ENCODE data around the gene CTNNA2.

The CTNNA2 gene

GRCh38 chr2:79715338-79715737 is 202.5 kb downstream of the CTNNA2 start:
- H3K27me3 Mint-ChIP-seq: no peaks in the 10 kb centered on the region
- ATAC-seq: no peak
- no peak overlapping the region for H3K27ac Mint-ChIP-seq
- H3K9me3 Mint-ChIP-seq: peaks cover 2% of the 10 kb centered on the region
- no peaks in the 10 kb centered on the region for H3K4me1 Mint-ChIP-seq
- no peak overlapping the region for H3K4me3 Mint-ChIP-seq
- H3K36me3 Mint-ChIP-seq: no peaks in the 10 kb centered on the region

- H3K4me3 Mint-ChIP-seq: no peak overlapping the region
- H3K4me1 Mint-ChIP-seq: no peaks in the 10 kb centered on the region
- no peak for ATAC-seq
These were observed 203.4 kb downstream of the CTNNA2 start for GRCh38 chr2:79716266-79716665.

GRCh38 chr2:79717364-79718007 is 204.6 kb downstream of the CTNNA2 start:
- no peak overlapping the region for H3K4me3 Mint-ChIP-seq
- no peaks in the 10 kb centered on the region for H3K4me1 Mint-ChIP-seq
- H3K36me3 Mint-ChIP-seq: no peaks in the 10 kb centered on the region
- ATAC-seq: no peak
- H3K27ac Mint-ChIP-seq: no peak overlapping the region
- no peaks in the 10 kb centered on the region for H3K27me3 Mint-ChIP-seq
- H3K9me3 Mint-ChIP-seq: peaks cover 2% of the 10 kb centered on the region

More at GRCh38 chr2:79716266-79716665, 203.4 kb downstream of the CTNNA2 start:
- Mint-ChIP-seq H3K36me3 (no peaks in the 10 kb centered on the region), H3K9me3 (peaks cover 2% of the 10 kb centered on the region), H3K27ac (no peak overlapping the region), H3K27me3 (no peaks in the 10 kb centered on the region)

GRCh38 chr2:79721061-79721460 is 208.2 kb downstream of the CTNNA2 start:
- ATAC-seq: no peak
- no peak overlapping the region for H3K27ac Mint-ChIP-seq

DNA sequence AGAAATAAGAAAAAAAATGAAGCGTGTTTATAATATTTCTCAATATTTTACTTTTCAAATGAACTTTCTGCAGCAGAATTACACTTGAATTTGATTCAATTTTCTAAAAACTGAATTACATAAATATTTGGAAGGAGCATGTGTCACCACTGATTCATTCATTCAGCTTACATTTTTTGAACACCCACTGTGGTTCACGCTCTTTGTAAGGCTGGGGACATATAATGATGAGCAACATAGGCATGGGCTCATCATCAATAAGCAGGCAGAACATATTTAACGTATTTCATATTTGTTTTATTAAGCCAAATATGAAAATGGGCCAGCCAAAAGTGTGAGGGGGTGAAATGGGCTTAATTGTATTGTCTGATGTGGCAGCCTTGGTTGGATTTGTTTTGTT is 209.1 kb downstream of the CTNNA2 start:
- Mint-ChIP-seq H3K9me3 (no peaks in the 10 kb centered on the region), H3K4me3 (no peak overlapping the region)

More at GRCh38 chr2:79721061-79721460, 208.2 kb downstream of the CTNNA2 start:
- Mint-ChIP-seq H3K4me1 (no peaks in the 10 kb centered on the region), H3K27me3 (no peaks in the 10 kb centered on the region), H3K4me3 (no peak overlapping the region), H3K9me3 (no peaks in the 10 kb centered on the region), H3K36me3 (no peaks in the 10 kb centered on the region)

GRCh38 chr2:79723830-79724229 is 211.0 kb downstream of the CTNNA2 start:
- Mint-ChIP-seq H3K4me1 (no peaks in the 10 kb centered on the region), H3K9me3 (no peaks in the 10 kb centered on the region), H3K4me3 (no peak overlapping the region), H3K27me3 (no peaks in the 10 kb centered on the region), H3K36me3 (no peaks in the 10 kb centered on the region), H3K27ac (no peak overlapping the region)
- ATAC-seq: no peak

More for the DNA sequence above, 209.1 kb downstream of the CTNNA2 start:
- H3K27me3 Mint-ChIP-seq: no peaks in the 10 kb centered on the region
- H3K36me3 Mint-ChIP-seq: no peaks in the 10 kb centered on the region
- no peak overlapping the region for H3K27ac Mint-ChIP-seq
- no peak for ATAC-seq
- H3K4me1 Mint-ChIP-seq: no peaks in the 10 kb centered on the region

DNA sequence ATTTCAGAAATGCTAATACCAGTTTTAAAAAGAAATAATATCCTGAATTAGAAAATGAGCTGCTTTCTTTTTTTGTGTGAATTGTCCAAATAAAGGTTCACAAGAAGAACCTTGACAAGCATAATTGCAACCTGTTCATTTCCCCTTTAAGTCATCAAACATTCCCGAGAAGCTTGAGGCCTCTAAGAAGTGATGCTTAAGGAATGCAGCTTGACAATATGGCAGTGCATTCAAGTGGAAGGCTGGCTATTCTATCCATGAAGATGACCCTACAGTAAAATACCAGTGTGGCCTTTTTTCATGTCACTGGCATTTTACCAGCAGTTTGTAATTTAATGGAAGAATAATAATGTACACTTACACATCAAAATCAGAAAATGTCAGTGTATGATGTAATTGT is 216.7 kb downstream of the CTNNA2 start:
- Mint-ChIP-seq H3K4me3 (no peak overlapping the region), H3K9me3 (no peaks in the 10 kb centered on the region), H3K36me3 (no peaks in the 10 kb centered on the region), H3K4me1 (no peaks in the 10 kb centered on the region), H3K27ac (no peak overlapping the region), H3K27me3 (no peaks in the 10 kb centered on the region)
- ATAC-seq: no peak

GRCh38 chr2:79734518-79734917 is 221.7 kb downstream of the CTNNA2 start:
- Mint-ChIP-seq H3K27ac (no peak overlapping the region), H3K9me3 (peaks cover 3% of the 10 kb centered on the region), H3K4me3 (no peak overlapping the region), H3K27me3 (no peaks in the 10 kb centered on the region), H3K4me1 (no peaks in the 10 kb centered on the region), H3K36me3 (no peaks in the 10 kb centered on the region)
- no peak for ATAC-seq

DNA sequence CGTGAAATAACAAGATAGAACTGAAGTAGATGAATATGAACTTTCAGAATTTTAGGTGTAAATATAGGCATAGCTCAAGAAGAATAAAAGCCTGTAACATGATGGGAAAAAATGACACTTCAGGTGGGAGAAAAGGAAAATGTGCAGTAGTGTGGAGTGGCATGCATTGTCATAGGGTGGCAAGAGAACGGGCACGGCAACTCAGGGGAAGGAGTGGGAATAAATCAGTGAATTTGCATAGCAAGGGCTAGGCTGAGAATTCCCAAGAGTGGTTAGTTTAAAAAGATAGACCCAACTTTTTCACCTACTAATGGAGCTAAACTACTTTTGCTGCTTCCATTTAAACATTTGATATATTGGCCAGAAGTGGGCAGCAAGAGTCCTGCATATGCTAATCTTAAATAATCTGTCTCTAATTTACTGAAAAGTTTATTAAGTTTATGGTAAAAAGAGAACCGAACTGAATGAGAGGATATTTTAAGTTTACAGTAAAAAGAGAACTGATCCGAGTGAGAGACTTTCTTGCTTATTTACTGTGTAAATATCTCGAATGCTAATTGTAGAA is 228.1 kb downstream of the CTNNA2 start:
- no peak for ATAC-seq
- no peak overlapping the region for H3K4me3 Mint-ChIP-seq
- H3K4me1 Mint-ChIP-seq: no peaks in the 10 kb centered on the region
- no peaks in the 10 kb centered on the region for H3K27me3 Mint-ChIP-seq
- H3K9me3 Mint-ChIP-seq: peaks cover 5% of the 10 kb centered on the region
- no peak overlapping the region for H3K27ac Mint-ChIP-seq
- H3K36me3 Mint-ChIP-seq: no peaks in the 10 kb centered on the region

DNA sequence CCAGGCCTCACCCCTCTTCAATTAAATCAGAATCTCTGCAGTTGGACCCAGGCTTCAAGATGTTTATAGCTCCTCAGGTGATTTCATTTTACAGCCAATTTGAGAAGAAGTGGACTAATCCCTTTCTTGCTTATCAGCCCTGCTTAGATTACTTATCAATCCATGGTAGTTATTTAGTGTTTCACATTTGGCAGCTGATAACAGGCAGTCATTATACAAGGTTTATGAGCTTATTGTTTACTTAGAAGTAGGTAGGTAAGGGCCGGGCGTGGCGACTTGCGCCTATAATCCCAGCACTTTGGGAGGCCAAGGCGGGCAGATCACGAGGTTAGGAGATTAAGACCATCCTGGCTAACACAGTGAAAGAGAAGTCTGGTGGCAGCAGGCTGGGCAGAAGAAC is 237.5 kb downstream of the CTNNA2 start:
- Mint-ChIP-seq H3K4me3 (no peak overlapping the region), H3K36me3 (no peaks in the 10 kb centered on the region), H3K27ac (no peak overlapping the region), H3K9me3 (peaks cover 13% of the 10 kb centered on the region), H3K4me1 (no peaks in the 10 kb centered on the region), H3K27me3 (no peaks in the 10 kb centered on the region)
- no peak for ATAC-seq

DNA sequence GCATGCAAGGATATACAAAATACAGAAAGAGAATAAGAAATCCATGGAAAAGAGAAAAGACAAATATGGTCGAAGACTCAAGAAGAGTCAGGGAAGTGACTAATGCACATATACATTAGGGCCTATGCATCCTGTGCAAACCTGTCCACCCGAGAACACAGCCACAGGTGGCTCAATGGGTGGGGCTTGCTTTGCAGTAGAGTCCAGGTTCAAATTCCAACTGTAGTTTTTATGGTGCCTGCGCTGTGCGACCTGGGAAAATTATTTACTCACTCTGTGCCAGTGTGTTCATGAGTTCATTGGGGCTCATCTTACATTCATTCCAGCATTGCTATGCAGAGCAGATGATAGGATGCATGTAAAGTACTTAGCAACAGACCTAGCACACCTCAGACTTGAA is 244.7 kb downstream of the CTNNA2 start:
- Mint-ChIP-seq H3K36me3 (no peaks in the 10 kb centered on the region), H3K4me3 (no peak overlapping the region), H3K4me1 (no peaks in the 10 kb centered on the region), H3K27ac (no peak overlapping the region), H3K9me3 (peaks cover 9% of the 10 kb centered on the region), H3K27me3 (no peaks in the 10 kb centered on the region)
- no peak for ATAC-seq

DNA sequence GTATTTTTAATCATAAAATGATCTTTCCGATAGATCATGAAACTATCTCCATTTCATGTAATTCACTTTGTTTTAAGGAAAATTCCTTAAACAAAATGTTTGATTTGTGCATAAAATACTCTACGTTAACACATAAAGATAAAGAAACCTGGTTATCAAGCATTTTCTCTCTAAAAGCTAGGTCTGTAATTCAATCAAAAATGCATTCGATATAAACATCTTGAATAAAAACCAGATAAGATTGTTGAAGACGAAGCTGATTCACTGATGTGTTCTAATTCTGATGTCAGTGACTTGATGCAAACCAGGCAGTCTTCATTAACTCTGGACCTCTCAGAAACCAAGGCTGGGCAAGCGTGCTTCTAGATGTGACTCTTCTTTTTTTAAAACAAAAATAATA is 245.2 kb downstream of the CTNNA2 start:
- ATAC-seq: no peak

DNA sequence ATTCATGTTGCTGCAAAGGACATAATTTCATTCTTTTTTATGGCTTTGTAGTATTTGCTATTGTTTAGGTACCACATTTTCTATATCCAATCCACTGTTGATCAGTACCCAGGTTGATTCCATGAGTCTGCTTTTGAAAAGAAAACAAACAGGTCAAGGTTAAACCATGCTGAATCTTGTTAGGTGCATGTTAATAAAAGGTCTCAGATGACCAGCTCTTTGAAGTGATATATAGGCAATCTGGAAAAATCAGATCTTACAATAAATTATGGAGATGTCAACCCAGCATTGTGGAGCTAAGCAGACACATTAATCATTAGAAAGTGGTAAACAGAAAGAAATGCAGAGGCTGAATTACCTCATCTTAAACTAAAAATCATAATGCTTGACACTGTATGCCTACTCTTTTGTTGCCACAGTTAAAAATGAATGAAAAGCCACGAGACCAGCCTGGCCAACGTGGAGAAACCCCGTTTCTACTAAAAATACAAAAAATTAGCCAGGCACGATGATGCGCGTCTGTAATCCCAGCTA is 246.0 kb downstream of the CTNNA2 start:
- no peak overlapping the region for H3K27ac Mint-ChIP-seq
- H3K27me3 Mint-ChIP-seq: no peaks in the 10 kb centered on the region
- H3K9me3 Mint-ChIP-seq: peaks cover 9% of the 10 kb centered on the region
- H3K36me3 Mint-ChIP-seq: no peaks in the 10 kb centered on the region
- no peak for ATAC-seq
- H3K4me3 Mint-ChIP-seq: no peak overlapping the region
- no peaks in the 10 kb centered on the region for H3K4me1 Mint-ChIP-seq

More for the DNA sequence above, 245.2 kb downstream of the CTNNA2 start:
- H3K4me3 Mint-ChIP-seq: no peak overlapping the region
- no peaks in the 10 kb centered on the region for H3K27me3 Mint-ChIP-seq
- no peak overlapping the region for H3K27ac Mint-ChIP-seq
- no peaks in the 10 kb centered on the region for H3K4me1 Mint-ChIP-seq
- peaks cover 9% of the 10 kb centered on the region for H3K9me3 Mint-ChIP-seq
- H3K36me3 Mint-ChIP-seq: no peaks in the 10 kb centered on the region

- H3K27ac Mint-ChIP-seq: no peak overlapping the region
- H3K9me3 Mint-ChIP-seq: no peaks in the 10 kb centered on the region
- H3K36me3 Mint-ChIP-seq: no peaks in the 10 kb centered on the region
- no peaks in the 10 kb centered on the region for H3K4me1 Mint-ChIP-seq
- H3K4me3 Mint-ChIP-seq: no peak overlapping the region
- no peak for ATAC-seq
- no peaks in the 10 kb centered on the region for H3K27me3 Mint-ChIP-seq
These were observed 258.1 kb downstream of the CTNNA2 start for GRCh38 chr2:79770926-79771325.

DNA sequence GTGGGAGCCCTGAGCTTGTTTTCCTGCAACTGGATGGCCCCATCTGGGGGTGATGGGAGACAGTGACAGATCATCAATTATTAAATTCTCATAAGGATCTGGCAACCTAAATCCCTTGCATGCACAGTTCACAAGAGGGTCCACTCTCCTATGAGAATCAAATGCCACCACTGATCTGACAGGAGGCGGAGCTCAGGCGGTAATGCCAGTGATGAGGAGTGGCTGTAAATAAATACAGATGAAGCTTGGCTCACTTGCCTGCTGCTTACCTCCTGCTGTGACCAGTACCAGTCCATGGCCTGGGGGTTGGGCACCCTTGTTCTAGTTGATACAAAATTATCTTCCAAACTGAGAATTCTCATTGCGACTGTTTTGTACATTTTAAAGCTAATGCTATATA is 258.6 kb downstream of the CTNNA2 start:
- Mint-ChIP-seq H3K27me3 (no peaks in the 10 kb centered on the region), H3K9me3 (no peaks in the 10 kb centered on the region), H3K4me1 (no peaks in the 10 kb centered on the region), H3K36me3 (no peaks in the 10 kb centered on the region), H3K27ac (no peak overlapping the region), H3K4me3 (no peak overlapping the region)
- no peak for ATAC-seq

- Mint-ChIP-seq H3K27ac (no peak overlapping the region), H3K4me3 (no peak overlapping the region), H3K36me3 (no peaks in the 10 kb centered on the region), H3K27me3 (no peaks in the 10 kb centered on the region), H3K9me3 (no peaks in the 10 kb centered on the region), H3K4me1 (no peaks in the 10 kb centered on the region)
- ATAC-seq: no peak
These were observed 261.2 kb downstream of the CTNNA2 start for GRCh38 chr2:79774016-79774415.

All from stimulated activated memory B cell treated with anti-CD40 and anti-IgM and Interleukin-4, amounts not matched to agents 10 μg/mL and 1 μg/mL and 100 μg/mL, for 72 hours (primary cell).